Ascending aorta (tissue), 2 donors: ENCODE measurements around the gene RHOG. TPM values are rescaled to one million over a fixed set of nuclear protein-coding genes. Genes with fewer than 3 reads are reported as not detected.

Source experiments
- DNase-seq, 2 donors: peaks; one replicate each; pipeline ENCODE4 v3.0.0-alpha.2; 2019; ENCODE audit warnings: low spot score in 2 of 2
- H3K27ac ChIP-seq, 2 donors: fragments of 200-600 bp; sonication (generic); one replicate each; pipeline ENCODE4 v1.5.1; 2016 to 2017; ENCODE audit warnings: mild to moderate bottlenecking in 1 of 2
- H3K27me3 ChIP-seq: fragments of 200-600 bp; sonication (generic); one replicate; pipeline ENCODE4 v1.5.1; 2017
- H3K36me3 ChIP-seq, 2 donors: fragments of 200-600 bp; sonication (generic); one replicate each; pipeline ENCODE4 v1.5.1; 2016
- H3K4me1 ChIP-seq, 2 donors: fragments of 200-600 bp; sonication (generic); one replicate each; pipeline ENCODE4 v1.5.1; 2016 to 2017; ENCODE audit warnings: mild to moderate bottlenecking in 1 of 2
- H3K4me3 ChIP-seq, 2 donors: fragments of 200-600 bp; sonication (generic); one replicate each; pipeline ENCODE4 v1.5.1; 2016 to 2017; ENCODE audit warnings: mild to moderate bottlenecking in 1 of 2
- H3K9me3 ChIP-seq, 2 donors: fragments of 200-600 bp; sonication (generic); one replicate each; pipeline ENCODE4 v1.5.1; 2016
- CTCF ChIP-seq, 3 experiments: fragments of 200-600 bp in 2 of 3; fragments of 450-650 bp in 1 of 3; sonication (generic) in 2 of 3; IDR thresholded peaks; one replicate each; pipeline ENCODE4 v1.5.1; 2016 to 2019; ENCODE audit warnings: antibody characterized with exemption in 3 of 3, mild to moderate bottlenecking in 1 of 3, moderate library complexity in 1 of 3
- intact Hi-C: fragments of 100-400 bp; cut with DNase I; formaldehyde crosslinking; loops from one replicate; pipeline ENCODE4 v1.15.1; 2023
- total RNA-seq: library from RNA; depleted of rRNA; stranded (reverse); fragments of >200 nt; gene quantifications from one replicate; pipeline ENCODE4 v1.1.0, GENCODE V29; 2016

Gene RHOG
- total RNA-seq, 1 donor from 2014 or later: 60.7 TPM

GRCh38 chr11:3832816-3833215, 7.9 kb downstream of the RHOG start:
- DNase-seq: no peak
- peaks cover 0 to 18% of the 10 kb centered on the region in 2 donors for H3K4me1 ChIP-seq
- H3K27me3 ChIP-seq: no peaks in the 10 kb centered on the region
- H3K4me3 ChIP-seq: no peak overlapping the region
- peaks cover 4 to 25% of the 10 kb centered on the region in 2 donors for H3K36me3 ChIP-seq
- intact Hi-C loops: no loop called here
- no peak for TF ChIP-seq CTCF (IDR thresholded peaks at IDR 0.05)
- no peak overlapping the region for H3K27ac ChIP-seq
- H3K9me3 ChIP-seq: no peaks in the 10 kb centered on the region

- Histone ChIP-seq H3K9me3 (no peaks in the 10 kb centered on the region), H3K4me1 (peaks cover 0 to 16% of the 10 kb centered on the region in 2 donors), H3K4me3 (no peak overlapping the region), H3K27me3 (no peaks in the 10 kb centered on the region), H3K27ac (peak overlapping the region in 1 of 2 donors; percentile 2), H3K36me3 (peaks cover 16 to 37% of the 10 kb centered on the region in 2 donors)
- DNase-seq: no peak
- no peak for TF ChIP-seq CTCF (IDR thresholded peaks at IDR 0.05)
- intact Hi-C loops: no loop called here
These were observed 9.2 kb downstream of the RHOG start for GRCh38 chr11:3831378-3832239.

GRCh38 chr11:3830730-3831129, 10.0 kb downstream of the RHOG start:
- Histone ChIP-seq H3K4me1 (peaks cover 0 to 15% of the 10 kb centered on the region in 2 donors), H3K27ac (no peak overlapping the region), H3K27me3 (no peaks in the 10 kb centered on the region), H3K9me3 (no peaks in the 10 kb centered on the region), H3K4me3 (no peak overlapping the region), H3K36me3 (peaks cover 16 to 45% of the 10 kb centered on the region in 2 donors)
- TF ChIP-seq CTCF (IDR thresholded peaks at IDR 0.05): no peak
- intact Hi-C loops: no loop called here
- no peak for DNase-seq

GRCh38 chr11:3830088-3830487, 10.7 kb downstream of the RHOG start:
- DNase-seq: no peak
- H3K4me1 ChIP-seq: peaks cover 0 to 10% of the 10 kb centered on the region in 2 donors
- no peak overlapping the region for H3K27ac ChIP-seq
- H3K4me3 ChIP-seq: no peak overlapping the region
- intact Hi-C loops: no loop called here
- peaks cover 18 to 46% of the 10 kb centered on the region in 2 donors for H3K36me3 ChIP-seq
- H3K27me3 ChIP-seq: no peaks in the 10 kb centered on the region
- TF ChIP-seq CTCF (IDR thresholded peaks at IDR 0.05): no peak
- H3K9me3 ChIP-seq: no peaks in the 10 kb centered on the region

- H3K4me1 ChIP-seq: peaks cover 0 to 3% of the 10 kb centered on the region in 2 donors
- H3K36me3 ChIP-seq: peaks cover 24 to 39% of the 10 kb centered on the region in 2 donors
- no peaks in the 10 kb centered on the region for H3K27me3 ChIP-seq
- no peak for TF ChIP-seq CTCF (IDR thresholded peaks at IDR 0.05)
- no peak overlapping the region for H3K4me3 ChIP-seq
- DNase-seq: no peak
- intact Hi-C loops: no loop called here
- no peaks in the 10 kb centered on the region for H3K9me3 ChIP-seq
- no peak overlapping the region for H3K27ac ChIP-seq
These were observed 13.1 kb downstream of the RHOG start for GRCh38 chr11:3827434-3828186.
